Keratinocyte (primary cell): Measurements from ENCODE around the gene AJUBA. TPM values are rescaled to one million over a fixed set of nuclear protein-coding genes. Genes with fewer than 3 reads are reported as not detected.
A peak's percentile ranks its signal among the peaks of the same experiment; 100 is the strongest.

Experiments used
- DNase-seq: peaks from one replicate; pipeline ENCODE4 v3.0.0-alpha.2; 2011; ENCODE audit warnings: low read depth, missing footprints, low spot score
- FAIRE-seq: peaks from 2 replicates; lab custom pipeline; 2011; peaks lifted over from hg19 to GRCh38; lab: Jason Lieb, UNC
- H2AFZ ChIP-seq: 2 replicates; pipeline ENCODE4 v1.6.0; 2012; ENCODE audit warnings: low read length, control low read depth, inconsistent platforms; ENCODE audit not compliant: control insufficient read depth
- H3K27ac ChIP-seq: 2 replicates; pipeline ENCODE4 v1.5.1; 2011; ENCODE audit warnings: low read length; ENCODE audit not compliant: control insufficient read depth, insufficient read depth
- H3K27me3 ChIP-seq: 3 replicates; pipeline ENCODE4 v1.6.0; 2011; ENCODE audit warnings: low read length; ENCODE audit not compliant: control insufficient read depth, insufficient read depth; ENCODE audit errors: extremely low read depth
- H3K36me3 ChIP-seq, 2 experiments: 2 replicates in 1 of 2; 3 replicates in 1 of 2; pipeline ENCODE4 v1.5.1; 2011; ENCODE audit warnings: low read length in 2 of 2, mild to moderate bottlenecking in 1 of 2; ENCODE audit not compliant: control insufficient read depth in 2 of 2, insufficient read depth in 2 of 2; ENCODE audit errors: extremely low read depth in 1 of 2
- H3K4me1 ChIP-seq: 3 replicates; pipeline ENCODE4 v1.5.1; 2011; ENCODE audit warnings: low read length; ENCODE audit not compliant: control insufficient read depth, insufficient read depth; ENCODE audit errors: extremely low read depth
- H3K4me2 ChIP-seq: 3 replicates; pipeline ENCODE4 v1.6.0; 2011; ENCODE audit warnings: low read depth, low read length; ENCODE audit not compliant: control insufficient read depth, insufficient read depth; ENCODE audit errors: extremely low read depth
- H3K4me3 ChIP-seq, 3 experiments: fragments of 200-600 bp in 1 of 3; sonication (generic) in 1 of 3; 2 replicates in 2 of 3; 3 replicates in 1 of 3; pipeline ENCODE4 v1.5.1; 2011 to 2016; ENCODE audit warnings: low read length in 3 of 3, mild to moderate bottlenecking in 3 of 3, control low read depth in 2 of 3, inconsistent platforms in 1 of 3, low read depth in 1 of 3, mixed read lengths in 1 of 3, mixed run types in 1 of 3, moderate library complexity in 1 of 3; ENCODE audit not compliant: control insufficient read depth in 2 of 3, insufficient read depth in 2 of 3; ENCODE audit errors: extremely low read depth in 1 of 3
- H3K79me2 ChIP-seq: 2 replicates; pipeline ENCODE4 v1.6.0; 2012; ENCODE audit warnings: low read length; ENCODE audit not compliant: control insufficient read depth, insufficient read depth
- H3K9ac ChIP-seq: 3 replicates; pipeline ENCODE4 v1.6.0; 2011; ENCODE audit warnings: low read length; ENCODE audit not compliant: control insufficient read depth, insufficient read depth; ENCODE audit errors: extremely low read depth
- H3K9me1 ChIP-seq: 3 replicates; pipeline ENCODE4 v1.6.0; 2011; ENCODE audit warnings: low read length; ENCODE audit not compliant: control insufficient read depth, insufficient read depth; ENCODE audit errors: extremely low read depth
- H3K9me3 ChIP-seq: 2 replicates; pipeline ENCODE4 v1.5.1; 2012; ENCODE audit warnings: low read depth, low read length; ENCODE audit not compliant: control insufficient read depth
- H4K20me1 ChIP-seq: 3 replicates; pipeline ENCODE4 v1.6.0; 2011; ENCODE audit warnings: low read length; ENCODE audit not compliant: control insufficient read depth, insufficient read depth; ENCODE audit errors: extremely low read depth
- CTCF ChIP-seq, 3 experiments: IDR thresholded peaks in 1 of 3; conservative IDR thresholded peaks in 1 of 3; optimal IDR thresholded peaks in 1 of 3; 2 replicates in 2 of 3; 3 replicates in 1 of 3; pipeline versions ENCODE3 to v1.5.1; 2011; ENCODE audit warnings: low read length in 3 of 3, mild to moderate bottlenecking in 3 of 3, moderate library complexity in 2 of 3, control low read depth in 1 of 3, inconsistent platforms in 1 of 3; ENCODE audit not compliant: insufficient read depth in 2 of 3; ENCODE audit errors: extremely low read depth in 1 of 3
- EZH2 ChIP-seq: IDR thresholded peaks from one replicate; pipeline ENCODE4 v1.6.1; 2012; ENCODE audit warnings: inconsistent platforms, mild to moderate bottlenecking, low read length, moderate library complexity
- dilution Hi-C: fragments of 300-500 bp; cut with MboI; formaldehyde crosslinking; loops from one replicate; pipeline ENCODE4 v1.7.0; 2020; ENCODE audit warnings: low sequenced_read_pairs; ENCODE audit not compliant: extremely low pct_ligation_motif_present
- polyA plus RNA-seq, 5 experiments: library from polyadenylated mRNA; depleted of rRNA in 3 of 5; stranded (reverse) in 3 of 5; stranded (forward) in 1 of 5; unstranded in 1 of 5; fragments of >200 nt; gene quantifications; 1 replicate in 1 of 5; 2 replicates in 3 of 5; 3 replicates in 1 of 5; pipeline versions ENCODE4 v1.2.1 to v1.2.3, GENCODE V29; 2011 to 2012; ENCODE audit warnings: missing spikeins in 2 of 5, low read depth in 1 of 5, low replicate concordance in 1 of 5

AJUBA gene
- polyA plus RNA-seq, 1 donor (not counting 4 experiments of a cell fraction or from before 2014, with no cell fraction given), result 157 TPM

- no peaks in the 10 kb centered on the region for H4K20me1 ChIP-seq
- DNase-seq (no peak), FAIRE-seq (no peak)
- H3K4me3 ChIP-seq, result peak overlapping the region; percentile 77 to 99 (median 80)
- TF ChIP-seq EZH2, result no peak
- TF ChIP-seq CTCF (optimal IDR thresholded peaks at IDR 0.05 in 1 of 3, IDR thresholded peaks at IDR 0.05 in 1 of 3, conservative IDR thresholded peaks at IDR 0.05 in 1 of 3; ENCODE audit: extremely low read depth in 1 of 3, insufficient read depth in 2 of 3, low read length in 3 of 3), result no peak
- peak overlapping the region; percentile 31 for H3K4me2 ChIP-seq
- H3K9me3 ChIP-seq, result no peaks in the 10 kb centered on the region
- H3K36me3 ChIP-seq, result peaks cover 7 to 30% of the 10 kb centered on the region in 2 experiments
- no peaks in the 10 kb centered on the region for H3K27me3 ChIP-seq
- dilution Hi-C loops, result no loop called here
- peak overlapping the region; percentile 91 for H3K27ac ChIP-seq
- H3K9ac ChIP-seq, result peak overlapping the region; percentile 92
- peaks cover 51% of the 10 kb centered on the region for H3K79me2 ChIP-seq
- H3K9me1 ChIP-seq, result no peaks in the 10 kb centered on the region
- H3K4me1 ChIP-seq, result peaks cover 25% of the 10 kb centered on the region
- no peak overlapping the region for H2AFZ ChIP-seq
Observed at GRCh38 chr14:22981876-22982476, 375 bp downstream of the AJUBA start.

GRCh38 chr14:22981090-22981875, 1.1 kb downstream of the AJUBA start:
- H3K27ac ChIP-seq, result peak overlapping the region; percentile 91
- H2AFZ ChIP-seq, result no peak overlapping the region
- FAIRE-seq, result no peak
- H3K4me1 ChIP-seq, result peaks cover 32% of the 10 kb centered on the region
- H3K9ac ChIP-seq, result peak overlapping the region; percentile 92
- no peak for TF ChIP-seq CTCF (optimal IDR thresholded peaks at IDR 0.05 in 1 of 3, IDR thresholded peaks at IDR 0.05 in 1 of 3, conservative IDR thresholded peaks at IDR 0.05 in 1 of 3; ENCODE audit: extremely low read depth in 1 of 3, insufficient read depth in 2 of 3, low read length in 3 of 3)
- no peak for TF ChIP-seq EZH2
- H4K20me1 ChIP-seq, result no peaks in the 10 kb centered on the region
- peaks cover 11 to 37% of the 10 kb centered on the region in 2 experiments for H3K36me3 ChIP-seq
- H3K9me1 ChIP-seq, result no peaks in the 10 kb centered on the region
- peak overlapping the region; percentile 31 for H3K4me2 ChIP-seq
- H3K27me3 ChIP-seq, result no peaks in the 10 kb centered on the region
- peak overlapping the region; percentile 77 to 99 (median 80) for H3K4me3 ChIP-seq
- peaks cover 53% of the 10 kb centered on the region for H3K79me2 ChIP-seq
- no peaks in the 10 kb centered on the region for H3K9me3 ChIP-seq
- dilution Hi-C loops, result no loop called here
- DNase-seq, result no peak
